Measurements from ENCODE around the gene FANCC.

DNA sequence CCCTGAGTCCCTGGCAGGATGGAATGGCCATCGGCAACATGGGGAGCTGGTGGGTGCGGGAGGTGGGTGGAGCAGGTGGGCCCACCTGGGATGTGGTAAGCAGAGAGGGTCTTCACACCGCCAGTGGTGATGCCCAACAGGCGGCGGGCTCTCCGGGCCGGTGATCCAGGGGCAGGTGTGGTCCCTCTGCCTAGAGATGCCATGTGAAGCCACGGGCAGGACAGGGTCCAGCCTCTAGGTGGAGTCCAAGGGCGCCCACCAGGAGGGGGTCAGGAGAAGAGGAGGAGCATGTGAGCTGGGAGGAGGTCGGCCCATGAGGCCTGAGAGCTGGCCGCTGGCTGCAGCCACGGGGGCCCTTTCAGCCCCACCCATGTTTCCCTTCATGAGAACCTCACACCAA lies 221.1 kb downstream of the FANCC start:
- TF ChIP-seq YY1 (IDR thresholded peaks at IDR 0.05; ENCODE audit: insufficient read depth, insufficient read length) (no peak), ZNF274 (IDR thresholded peaks at IDR 0.05; ENCODE audit: low read depth, low read length) (no peak)
